Measurements from ENCODE around the gene DGCR2.

DGCR2 gene

GRCh38 chr22:19105867-19106802 lies 16.1 kb downstream of the DGCR2 start:
- peak; percentile 44 for TF ChIP-seq CTCF (IDR thresholded peaks at IDR 0.05; ENCODE audit: control extremely low read depth, extremely low read depth, low read depth, missing control alignments)
- no peak for DNase-seq (ENCODE audit: extremely low spot score)
- ChIA-PET POLR2A (interaction anchor here (0.5 kb wide), 1 partner anchor 18 kb away, joined by 8 read pairs; no protein-coding TSS in a partner anchor), CTCF (interaction anchor here (1.2 to 2.7 kb wide), 2 partner anchors 9 to 24 kb away, joined by 3 to 7 read pairs; no protein-coding TSS in a partner anchor)

- ChIA-PET POLR2A (interaction anchor here (0.5 kb wide), 1 partner anchor 18 kb away, joined by 8 read pairs; no protein-coding TSS in a partner anchor), CTCF (interaction anchor here (2.7 kb wide), 1 partner anchor 10 kb away, joined by 7 read pairs; no protein-coding TSS in a partner anchor)
- no peak for TF ChIP-seq CTCF (IDR thresholded peaks at IDR 0.05; ENCODE audit: control extremely low read depth, extremely low read depth, low read depth, missing control alignments)
- no peak for DNase-seq (ENCODE audit: extremely low spot score)
These were observed 16.8 kb downstream of the DGCR2 start for GRCh38 chr22:19105456-19105855.

- ChIA-PET POLR2A (no interaction called here), CTCF (interaction anchor here (0.9 kb wide), 1 partner anchor 9 kb away, joined by 4 read pairs; no protein-coding TSS in a partner anchor)
- DNase-seq (ENCODE audit: extremely low spot score): no peak
- TF ChIP-seq CTCF (IDR thresholded peaks at IDR 0.05; ENCODE audit: control extremely low read depth, extremely low read depth, low read depth, missing control alignments): no peak
These were observed 18.1 kb downstream of the DGCR2 start for GRCh38 chr22:19103880-19104821.

- ChIA-PET CTCF (interaction anchor here (1.3 to 1.4 kb wide), 2 partner anchors 10 to 46 kb away, joined by 3 to 5 read pairs; partner anchors contain the start of gene ESS2), POLR2A (no interaction called here)
- no peak for DNase-seq (ENCODE audit: extremely low spot score)
- no peak for TF ChIP-seq CTCF (IDR thresholded peaks at IDR 0.05; ENCODE audit: control extremely low read depth, extremely low read depth, low read depth, missing control alignments)
These were observed 24.1 kb downstream of the DGCR2 start for GRCh38 chr22:19098157-19098556.

- no peak for TF ChIP-seq CTCF (IDR thresholded peaks at IDR 0.05; ENCODE audit: control extremely low read depth, extremely low read depth, low read depth, missing control alignments)
- DNase-seq (ENCODE audit: extremely low spot score): no peak
- CTCF ChIA-PET: interaction anchor here (1.5 kb wide), 1 partner anchor 13 kb away, joined by 3 read pairs; no protein-coding TSS in a partner anchor
- POLR2A ChIA-PET: no interaction called here
These were observed 24.7 kb downstream of the DGCR2 start for GRCh38 chr22:19097518-19097917.

- no peak for DNase-seq (ENCODE audit: extremely low spot score)
- ChIA-PET CTCF (interaction anchor here (1.5 kb wide), 1 partner anchor 14 kb away, joined by 3 read pairs; no protein-coding TSS in a partner anchor), POLR2A (no interaction called here)
- TF ChIP-seq CTCF (IDR thresholded peaks at IDR 0.05; ENCODE audit: control extremely low read depth, extremely low read depth, low read depth, missing control alignments): no peak
These were observed 25.7 kb downstream of the DGCR2 start for GRCh38 chr22:19096555-19096954.
